HepG2 (cell line): ENCODE results near the gene HS3ST3B1.

Experiments
- CTCF ChIP-seq: sonication (generic); formaldehyde crosslinking; IDR thresholded peaks from 2 replicates; pipeline ENCODE4 v1.5.0; 2020; ENCODE audit warnings: mild to moderate bottlenecking, missing genetic modification reagents, moderate library complexity
- NBN ChIP-seq: fragments of 450-650 bp; conservative IDR thresholded peaks from 2 replicates; pipeline ENCODE4 v1.6.1; 2017
- TBX2 ChIP-seq: sonication (generic); formaldehyde crosslinking; IDR thresholded peaks from 2 replicates; pipeline ENCODE4 v1.5.0; 2020; ENCODE audit warnings: missing genetic modification reagents, mild to moderate bottlenecking, borderline replicate concordance
- ZNF709 ChIP-seq: sonication (generic); formaldehyde crosslinking; IDR thresholded peaks from 2 replicates; pipeline ENCODE4 v1.5.0; 2020; ENCODE audit warnings: mild to moderate bottlenecking, missing genetic modification reagents
- ZSCAN21 ChIP-seq: sonication (generic); formaldehyde crosslinking; IDR thresholded peaks from 2 replicates; pipeline ENCODE4 v1.8.0; 2022; ENCODE audit warnings: mild to moderate bottlenecking, missing genetic modification reagents, moderate library complexity, borderline replicate concordance

- TF ChIP-seq ZNF709 (CRISPR knock-in tag) (no peak), ZSCAN21 (no peak), CTCF (CRISPR knock-in tag) (no peak), TBX2 (CRISPR knock-in tag) (no peak), NBN (no peak)
These were observed 19.2 kb downstream of the HS3ST3B1 start for GRCh38 chr17:14320098-14320497.
